ENCODE measurements around the gene SUSD6.

DNA sequence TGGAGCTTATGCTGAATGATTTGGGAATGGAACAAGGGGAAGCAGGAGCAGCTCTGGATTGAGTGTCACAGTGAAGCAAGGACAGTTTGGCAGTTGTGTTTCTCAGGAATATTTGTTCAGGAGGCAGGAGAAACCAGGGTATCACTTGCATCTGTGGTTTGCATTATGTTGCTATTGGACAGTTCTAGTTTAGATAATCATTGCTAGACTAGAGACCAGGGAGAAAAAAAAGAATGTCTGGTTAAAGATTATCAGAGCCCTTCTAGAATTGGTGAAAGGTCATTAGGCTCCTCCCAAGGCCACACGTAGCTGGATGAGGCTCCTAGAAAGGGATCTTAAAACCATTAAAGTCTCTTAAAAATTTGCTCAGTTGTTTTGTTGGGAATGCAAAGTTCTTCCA lies 138.6 kb downstream of the SUSD6 start:
- TF ChIP-seq, protein P1, sequence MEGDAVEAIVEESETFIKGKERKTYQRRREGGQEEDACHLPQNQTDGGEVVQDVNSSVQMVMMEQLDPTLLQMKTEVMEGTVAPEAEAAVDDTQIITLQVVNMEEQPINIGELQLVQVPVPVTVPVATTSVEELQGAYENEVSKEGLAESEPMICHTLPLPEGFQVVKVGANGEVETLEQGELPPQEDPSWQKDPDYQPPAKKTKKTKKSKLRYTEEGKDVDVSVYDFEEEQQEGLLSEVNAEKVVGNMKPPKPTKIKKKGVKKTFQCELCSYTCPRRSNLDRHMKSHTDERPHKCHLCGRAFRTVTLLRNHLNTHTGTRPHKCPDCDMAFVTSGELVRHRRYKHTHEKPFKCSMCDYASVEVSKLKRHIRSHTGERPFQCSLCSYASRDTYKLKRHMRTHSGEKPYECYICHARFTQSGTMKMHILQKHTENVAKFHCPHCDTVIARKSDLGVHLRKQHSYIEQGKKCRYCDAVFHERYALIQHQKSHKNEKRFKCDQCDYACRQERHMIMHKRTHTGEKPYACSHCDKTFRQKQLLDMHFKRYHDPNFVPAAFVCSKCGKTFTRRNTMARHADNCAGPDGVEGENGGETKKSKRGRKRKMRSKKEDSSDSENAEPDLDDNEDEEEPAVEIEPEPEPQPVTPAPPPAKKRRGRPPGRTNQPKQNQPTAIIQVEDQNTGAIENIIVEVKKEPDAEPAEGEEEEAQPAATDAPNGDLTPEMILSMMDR (IDR thresholded peaks at IDR 0.05) = no peak
- TF ChIP-seq POLR2A (IDR thresholded peaks at IDR 0.05) = no peak
